HepG2 (cell line): Measurements from ENCODE around the gene ADGRL1. TPM values are rescaled to one million over a fixed set of nuclear protein-coding genes. Genes with fewer than 3 reads are reported as not detected.

Source experiments
- ATAC-seq: fragments of 200-7000 bp; cut with Tn5 transposase; 3 replicates; pipeline ENCODE4 v1.9.1; 2020; ENCODE audit warnings: mild to moderate bottlenecking, moderate library complexity
- BruUV-seq: library from RNA; stranded (reverse); fragments of 400-500 nt; replicated peaks from 2 replicates; lab custom pipeline; 2021; lab: Mats Ljungman, UMichigan
- CTCF ChIA-PET: fragments of 300-600 bp; formaldehyde crosslinking; extraction: SDS; loops from one replicate; lab custom pipeline; 2021; ENCODE audit warnings: low total read pairs, inconsistent platforms, low intra/inter-chr PET ratio; lab: Yijun Ruan, JAX
- POLR2A ChIA-PET: fragments of 350-600 bp; sonication (Branson Sonifier 250); formaldehyde crosslinking; loops from one replicate; lab custom pipeline; 2020; ENCODE audit warnings: antibody characterized with exemption, inconsistent platforms; lab: Yijun Ruan, JAX
- DNase-seq: peaks from one replicate; pipeline ENCODE4 v3.0.0-alpha.2; 2015; ENCODE audit warnings: low spot score
- FAIRE-seq: peaks from 3 replicates; lab custom pipeline; 2011; peaks lifted over from hg19 to GRCh38; lab: Jason Lieb, UNC
- H2AFZ ChIP-seq: one replicate; pipeline ENCODE4 v1.6.1; 2011; ENCODE audit warnings: low read length, inconsistent platforms
- H3K27ac ChIP-seq: fragments of 300-600 bp; 3 replicates; pipeline ENCODE4 v1.8.0; 2011; ENCODE audit warnings: mixed run types, mild to moderate bottlenecking, mixed read lengths, low read length, inconsistent platforms; ENCODE audit not compliant: insufficient read depth; ENCODE audit errors: extremely low read length
- H3K27me3 ChIP-seq, 2 experiments: fragments of 200-600 bp in 1 of 2; 2 replicates in 1 of 2; 3 replicates in 1 of 2; pipeline versions ENCODE4 v1.6.0 to v1.8.0; 2011; ENCODE audit warnings: low read length in 2 of 2, mild to moderate bottlenecking in 2 of 2, moderate library complexity in 2 of 2, inconsistent platforms in 1 of 2; ENCODE audit not compliant: insufficient read depth in 2 of 2, control insufficient read depth in 1 of 2
- H3K36me3 ChIP-seq, 2 experiments: fragments of 200-600 bp in 1 of 2; replicated peaks in 1 of 2; 2 replicates in 1 of 2; 3 replicates in 1 of 2; pipeline versions ENCODE4 v1.5.1 to v1.8.0; 2011; ENCODE audit warnings: low read length in 2 of 2, inconsistent platforms in 1 of 2; ENCODE audit not compliant: insufficient read depth in 2 of 2, control insufficient read depth in 1 of 2
- H3K4me1 ChIP-seq: 2 replicates; pipeline ENCODE4 v1.5.1; 2012; ENCODE audit warnings: low read length, inconsistent platforms; ENCODE audit not compliant: insufficient read depth
- H3K4me2 ChIP-seq: 2 replicates; pipeline ENCODE4 v1.6.0; 2011; ENCODE audit warnings: low read depth, low read length, inconsistent platforms
- H3K4me3 ChIP-seq, 3 experiments: fragments of 200-600 bp in 1 of 3; sonication (generic), shearing (Covaris generic) in 1 of 3; replicated peaks in 1 of 3; 2 replicates each; pipeline ENCODE4 v1.5.1; 2011 to 2016; ENCODE audit warnings: low read length in 3 of 3, inconsistent platforms in 2 of 3, low read depth in 2 of 3, mild to moderate bottlenecking in 2 of 3, control low read depth in 1 of 3, mixed read lengths in 1 of 3; ENCODE audit not compliant: insufficient read depth in 1 of 3
- H3K79me2 ChIP-seq: one replicate; pipeline ENCODE4 v1.6.1; 2011; ENCODE audit warnings: low read length, inconsistent platforms; ENCODE audit not compliant: insufficient read depth
- H3K9ac ChIP-seq: 2 replicates; pipeline ENCODE4 v1.6.0; 2011; ENCODE audit warnings: mild to moderate bottlenecking, low read depth, low read length, inconsistent platforms; ENCODE audit not compliant: insufficient read depth
- H3K9me3 ChIP-seq: 2 replicates; pipeline ENCODE4 v1.5.1; 2012; ENCODE audit warnings: mild to moderate bottlenecking, low read length
- H4K20me1 ChIP-seq: 2 replicates; pipeline ENCODE4 v1.6.0; 2011; ENCODE audit warnings: inconsistent platforms, mild to moderate bottlenecking, low read length, moderate library complexity; ENCODE audit not compliant: insufficient read depth
- DNMT3B ChIP-seq: conservative IDR thresholded peaks from 2 replicates; pipeline ENCODE4 v1.6.1; 2016; ENCODE audit warnings: missing biosample characterization, control low read depth
- FOXA1 ChIP-seq, 2 experiments: fragments of 450-650 bp in 1 of 2; sonication (generic) in 1 of 2; formaldehyde crosslinking in 1 of 2; IDR thresholded peaks; 2 replicates each; pipeline versions ENCODE4 v1.4.0 to v1.6.1; 2016 to 2020; ENCODE audit warnings: missing genetic modification reagents in 1 of 2
- GLMP ChIP-seq: sonication (generic); formaldehyde crosslinking; IDR thresholded peaks from 2 replicates; pipeline ENCODE4 v1.9.0; 2021; ENCODE audit warnings: missing genetic modification reagents, mild to moderate bottlenecking, borderline replicate concordance
- KIAA2018 ChIP-seq: sonication (generic); formaldehyde crosslinking; IDR thresholded peaks from 2 replicates; pipeline ENCODE4 v1.5.0; 2020; ENCODE audit warnings: mild to moderate bottlenecking, missing genetic modification reagents, borderline replicate concordance
- MXI1 ChIP-seq: IDR thresholded peaks from 3 replicates; pipeline ENCODE4 v1.6.1; 2012; ENCODE audit warnings: low read depth, low read length, inconsistent platforms, borderline replicate concordance
- RXRA ChIP-seq: sonication (generic); formaldehyde crosslinking; IDR thresholded peaks from 2 replicates; pipeline ENCODE4 v1.5.1; 2020; ENCODE audit warnings: missing genetic modification reagents
- ZFP91 ChIP-seq: sonication (generic); formaldehyde crosslinking; IDR thresholded peaks from 2 replicates; pipeline ENCODE4 v1.9.0; 2022; ENCODE audit warnings: missing genetic modification reagents, mild to moderate bottlenecking, borderline replicate concordance
- ZNF331 ChIP-seq: sonication (generic); formaldehyde crosslinking; IDR thresholded peaks from 2 replicates; pipeline ENCODE4 v1.4.0; 2020; ENCODE audit warnings: missing genetic modification reagents
- ZNF770 ChIP-seq: sonication (generic); formaldehyde crosslinking; IDR thresholded peaks from 2 replicates; pipeline ENCODE4 v1.5.0; 2020; ENCODE audit warnings: mild to moderate bottlenecking, missing genetic modification reagents
- ZNF839 ChIP-seq: sonication (generic); formaldehyde crosslinking; IDR thresholded peaks from 2 replicates; pipeline ENCODE4 v1.4.0; 2020; ENCODE audit warnings: missing genetic modification reagents, mild to moderate bottlenecking, borderline replicate concordance
- WGBS: methylation state at CpG from one replicate; pipeline ENCODE4 v1.1.6; 2017; ENCODE audit warnings: low lambda C conversion rate; 5-methylcytosine and 5-hydroxymethylcytosine counted together
- in situ Hi-C: cut with HindIII; loops from 2 replicates; pipeline ENCODE4 v1.10.0; 2017; ENCODE audit warnings: low pct_unique_long_range_greater_than_20kb; ENCODE audit not compliant: extremely low pct_ligation_motif_present
- intact Hi-C: fragments of 100-400 bp; cut with micrococcal nuclease; formaldehyde crosslinking; loops from one replicate; pipeline ENCODE4 v1.10.0; 2022; ENCODE audit not compliant: unreplicated experiment
- polyA plus RNA-seq, 8 experiments: library from polyadenylated mRNA; depleted of rRNA in 3 of 8; stranded (reverse) in 7 of 8; unstranded in 1 of 8; fragments of >200 nt; fragmentation: Illumina TruSeq in 4 of 8; extraction: Trizol in 4 of 8; gene quantifications; 2 replicates each; pipeline versions ENCODE4 v1.2.1 to v1.2.3, GENCODE V29; 2011 to 2016; ENCODE audit warnings: low read depth in 4 of 8, missing spikeins in 1 of 8, mixed read lengths in 1 of 8; ENCODE audit not compliant: insufficient read depth in 1 of 8
- total RNA-seq, 5 experiments: library from RNA; depleted of rRNA; stranded (reverse); fragments of >200 nt; fragmentation: Illumina TruSeq; extraction: Trizol; gene quantifications; 2 replicates each; pipeline ENCODE4 v1.2.3, GENCODE V29; 2016; ENCODE audit warnings: low read depth in 1 of 5

ADGRL1 gene
- total and polyA plus RNA-seq, 2 of the 13 experiments (the other 11 are each of a cell fraction or from before 2014, with no cell fraction given): 0.49 to 1.7 TPM

- no peaks in the 10 kb centered on the region for H3K9me3 ChIP-seq
- H3K27me3 ChIP-seq: no peaks in the 10 kb centered on the region; a peak in 1 of 5 replicates
- DNase-seq (no peak), ATAC-seq (no peak), FAIRE-seq (no peak)
- no peaks in the 10 kb centered on the region for H4K20me1 ChIP-seq
- WGBS: 69% methylated on average over 6 of the region's 10 CpGs
- no peak overlapping the region for H2AFZ ChIP-seq
- ChIA-PET POLR2A (no interaction called here), CTCF (no interaction called here)
- H3K36me3 ChIP-seq: no peaks in the 10 kb centered on the region
- no peak overlapping the region for H3K27ac ChIP-seq
- intact Hi-C loops: no loop called here
- H3K4me2 ChIP-seq: no peak overlapping the region
- H3K4me1 ChIP-seq: peaks cover 13% of the 10 kb centered on the region
- no peak overlapping the region for H3K4me3 ChIP-seq
- in situ Hi-C loops: no loop called here
- H3K9ac ChIP-seq: no peak overlapping the region
- H3K79me2 ChIP-seq: no peaks in the 10 kb centered on the region
- no TSS peak for BruUV-seq
- TF ChIP-seq ZNF839 (CRISPR knock-in tag) (no peak), DNMT3B (CRISPR knock-in tag) (no peak), ZNF770 (no peak), KIAA2018 (CRISPR knock-in tag) (no peak), ZNF331 (CRISPR knock-in tag) (no peak), FOXA1 (IDR thresholded peaks at IDR 0.05) (no peak), FOXA1 (CRISPR knock-in tag; IDR thresholded peaks at IDR 0.05) (no peak), MXI1 (no peak), ZFP91 (CRISPR knock-in tag) (no peak), RXRA (CRISPR knock-in tag) (no peak), GLMP (no peak)
Measured at GRCh38 chr19:14150041-14150769, 55.8 kb downstream of the ADGRL1 start.
